GM18858 (cell line): Measurements from ENCODE around the gene JAG2.

Experiments
- ATAC-seq: cut with Tn5 transposase; IDR thresholded peaks from one replicate; pipeline ENCODE4 v1.9.1; 2021; ENCODE audit not compliant: unreplicated experiment

JAG2 gene

GRCh38 chr14:105168496-105168978, at the start of gene JAG2:
Gene JAG2 (minus strand): TSS chr14:105168776. CDS start chr14:105168420, 356 bp downstream.
- no peak for ATAC-seq

GRCh38 chr14:105217774-105218173, 49.2 kb upstream of the JAG2 start:
- ATAC-seq, result no peak

- no peak for ATAC-seq
Measured at GRCh38 chr14:105216490-105217247, 48.1 kb upstream of the JAG2 start.

- no peak for ATAC-seq
Measured at GRCh38 chr14:105215602-105216001, 47.0 kb upstream of the JAG2 start.

- ATAC-seq, result no peak
Measured at GRCh38 chr14:105214324-105214915, 45.8 kb upstream of the JAG2 start.

GRCh38 chr14:105213361-105213760, 44.8 kb upstream of the JAG2 start:
- no peak for ATAC-seq

- ATAC-seq, result no peak
Measured at GRCh38 chr14:105212541-105213300, 44.1 kb upstream of the JAG2 start.

- ATAC-seq, result no peak
Measured at GRCh38 chr14:105211758-105212089, 43.1 kb upstream of the JAG2 start.

- no peak for ATAC-seq
Measured at GRCh38 chr14:105211086-105211757, 42.6 kb upstream of the JAG2 start.

- no peak for ATAC-seq
Measured at GRCh38 chr14:105210266-105211025, 41.9 kb upstream of the JAG2 start.

GRCh38 chr14:105209646-105210045, 41.1 kb upstream of the JAG2 start:
- no peak for ATAC-seq

- no peak for ATAC-seq
Measured at GRCh38 chr14:105209091-105209490, 40.5 kb upstream of the JAG2 start.

GRCh38 chr14:105208738-105209075, 40.1 kb upstream of the JAG2 start:
- ATAC-seq, result no peak

GRCh38 chr14:105207996-105208737, 39.6 kb upstream of the JAG2 start:
- no peak for ATAC-seq

- no peak for ATAC-seq
Measured at GRCh38 chr14:105207460-105207901, 38.9 kb upstream of the JAG2 start.

- no peak for ATAC-seq
Measured at GRCh38 chr14:105206873-105207272, 38.3 kb upstream of the JAG2 start.

- no peak for ATAC-seq
Measured at GRCh38 chr14:105205673-105206208, 37.2 kb upstream of the JAG2 start.

- no peak for ATAC-seq
Measured at GRCh38 chr14:105204931-105205672, 36.5 kb upstream of the JAG2 start.
